Peyer's patch (tissue), 4 donors: ENCODE data around the gene GXYLT2.

Experiments
- POLR2A ChIP-seq, 2 donors: fragments of 450-650 bp; IDR thresholded peaks; one replicate each; pipeline ENCODE4 v1.5.1; 2017; ENCODE audit warnings: antibody characterized with exemption in 2 of 2, mild to moderate bottlenecking in 2 of 2, moderate library complexity in 2 of 2
- TF ChIP-seq, protein P1 (sequence below), 6 experiments: fragments of 450-650 bp in 4 of 6; fragments of 200-600 bp in 2 of 6; sonication (generic) in 1 of 6; IDR thresholded peaks; one replicate each; pipeline ENCODE4 v1.5.1; 2017 to 2019; ENCODE audit warnings: antibody characterized with exemption in 6 of 6, mild to moderate bottlenecking in 3 of 6, moderate library complexity in 1 of 6

DNA sequence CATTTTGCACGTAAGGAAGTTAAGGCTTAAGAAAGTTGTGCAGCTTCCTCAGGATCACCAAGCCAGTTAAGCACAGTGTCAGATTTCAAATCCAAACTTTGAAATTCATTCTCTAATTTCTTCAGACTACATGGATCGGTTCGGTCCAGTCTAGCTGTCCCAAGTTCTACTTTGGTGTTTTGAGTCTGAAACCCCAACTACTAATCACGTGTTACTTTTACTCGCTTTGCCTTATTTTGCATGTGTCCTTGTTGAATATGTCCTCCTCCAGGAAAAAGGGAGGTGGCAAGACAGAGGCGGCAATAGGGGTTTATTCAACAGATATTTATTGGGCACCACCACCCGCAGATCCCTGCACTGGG is 522 bp upstream of the GXYLT2 start:
- TF ChIP-seq, protein P1, sequence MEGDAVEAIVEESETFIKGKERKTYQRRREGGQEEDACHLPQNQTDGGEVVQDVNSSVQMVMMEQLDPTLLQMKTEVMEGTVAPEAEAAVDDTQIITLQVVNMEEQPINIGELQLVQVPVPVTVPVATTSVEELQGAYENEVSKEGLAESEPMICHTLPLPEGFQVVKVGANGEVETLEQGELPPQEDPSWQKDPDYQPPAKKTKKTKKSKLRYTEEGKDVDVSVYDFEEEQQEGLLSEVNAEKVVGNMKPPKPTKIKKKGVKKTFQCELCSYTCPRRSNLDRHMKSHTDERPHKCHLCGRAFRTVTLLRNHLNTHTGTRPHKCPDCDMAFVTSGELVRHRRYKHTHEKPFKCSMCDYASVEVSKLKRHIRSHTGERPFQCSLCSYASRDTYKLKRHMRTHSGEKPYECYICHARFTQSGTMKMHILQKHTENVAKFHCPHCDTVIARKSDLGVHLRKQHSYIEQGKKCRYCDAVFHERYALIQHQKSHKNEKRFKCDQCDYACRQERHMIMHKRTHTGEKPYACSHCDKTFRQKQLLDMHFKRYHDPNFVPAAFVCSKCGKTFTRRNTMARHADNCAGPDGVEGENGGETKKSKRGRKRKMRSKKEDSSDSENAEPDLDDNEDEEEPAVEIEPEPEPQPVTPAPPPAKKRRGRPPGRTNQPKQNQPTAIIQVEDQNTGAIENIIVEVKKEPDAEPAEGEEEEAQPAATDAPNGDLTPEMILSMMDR (IDR thresholded peaks at IDR 0.05) = no peak
- TF ChIP-seq POLR2A (IDR thresholded peaks at IDR 0.05) = no peak
